OCI-LY7 (cell line): ENCODE measurements around the gene CLDN20. TPM values are rescaled to one million over a fixed set of nuclear protein-coding genes. Genes with fewer than 3 reads are reported as not detected.

Experiments
- BruUV-seq: library from RNA; stranded (reverse); fragments of 400-500 nt; replicated peaks from 2 replicates; lab custom pipeline; 2021; lab: Mats Ljungman, UMichigan
- CTCF ChIA-PET: fragments of 300-600 bp; sonication (Branson Sonifier 250); formaldehyde crosslinking; loops from one replicate; lab custom pipeline; 2022; ENCODE audit warnings: antibody characterized with exemption; ENCODE audit not compliant: unreplicated experiment; lab: Charles Lee
- POLR2A ChIA-PET: fragments of 300-600 bp; sonication (Branson Sonifier 250); formaldehyde crosslinking; loops from one replicate; lab custom pipeline; 2022; ENCODE audit warnings: antibody characterized with exemption; lab: Charles Lee
- DNase-seq: peaks from one replicate; pipeline ENCODE4 v3.0.0-alpha.2; 2015; ENCODE audit warnings: low spot score
- H2AFZ ChIP-seq: fragments of 200-600 bp; sonication (generic), shearing (Covaris generic); 2 replicates; pipeline ENCODE4 v1.6.1; 2014; ENCODE audit warnings: mild to moderate bottlenecking, antibody characterized with exemption, low read length, moderate library complexity
- H3K27ac ChIP-seq: fragments of 200-600 bp; sonication (generic); 2 replicates; pipeline ENCODE4 v1.5.1; 2014; ENCODE audit warnings: mixed run types, low read depth, mild to moderate bottlenecking, moderate library complexity, low read length, inconsistent platforms; ENCODE audit not compliant: poor library complexity, severe bottlenecking
- H3K36me3 ChIP-seq: fragments of 200-600 bp; sonication (generic); 2 replicates; pipeline ENCODE4 v1.6.1; 2014; ENCODE audit warnings: mild to moderate bottlenecking, antibody characterized with exemption, low read length, moderate library complexity, mixed read lengths; ENCODE audit not compliant: insufficient read depth
- H3K4me1 ChIP-seq: fragments of 200-600 bp; sonication (generic); 2 replicates; pipeline ENCODE4 v1.5.1; 2014; ENCODE audit warnings: mild to moderate bottlenecking, low read length; ENCODE audit not compliant: insufficient read depth, poor library complexity, severe bottlenecking
- H3K4me2 ChIP-seq: fragments of 200-600 bp; sonication (generic); 2 replicates; pipeline ENCODE4 v1.6.1; 2014; ENCODE audit warnings: mild to moderate bottlenecking, low read length
- H3K4me3 ChIP-seq: fragments of 200-600 bp; sonication (generic); 2 replicates; pipeline ENCODE4 v1.5.1; 2014; ENCODE audit warnings: mild to moderate bottlenecking, low read depth, low read length; ENCODE audit not compliant: poor library complexity, severe bottlenecking
- H3K79me2 ChIP-seq: fragments of 200-600 bp; sonication (generic); 2 replicates; pipeline ENCODE4 v1.6.1; 2016; ENCODE audit warnings: low read depth, mild to moderate bottlenecking, low read length, moderate library complexity, mixed read lengths; ENCODE audit not compliant: insufficient read depth
- H3K9me2 ChIP-seq: fragments of 200-600 bp; sonication (generic); 2 replicates; pipeline ENCODE4 v1.6.1; 2016; ENCODE audit warnings: mild to moderate bottlenecking, low read length, mixed read lengths; ENCODE audit not compliant: insufficient read depth
- H3K9me3 ChIP-seq: fragments of 200-600 bp; sonication (generic); 2 replicates; pipeline ENCODE4 v1.6.1; 2014; ENCODE audit warnings: mild to moderate bottlenecking, mixed run types, low read length, mixed read lengths
- H4K20me1 ChIP-seq: fragments of 200-600 bp; sonication (generic); 2 replicates; pipeline ENCODE4 v1.6.1; 2014; ENCODE audit warnings: mild to moderate bottlenecking, antibody characterized with exemption, low read length, moderate library complexity, mixed read lengths; ENCODE audit not compliant: insufficient read depth
- EZH2phosphoT487 ChIP-seq: fragments of 200-600 bp; sonication (generic); IDR thresholded peaks from 2 replicates; pipeline ENCODE4 v1.6.1; 2018; ENCODE audit warnings: low read depth, borderline replicate concordance, mild to moderate bottlenecking, mixed run types, antibody characterized with exemption, low read length, moderate library complexity, mixed read lengths
- intact Hi-C: fragments of 100-400 bp; cut with micrococcal nuclease; formaldehyde crosslinking; loops from one replicate; pipeline ENCODE4 v1.10.0; 2022; ENCODE audit not compliant: unreplicated experiment
- total RNA-seq, 2 experiments: library from RNA; depleted of rRNA in 1 of 2; stranded (reverse); fragments of >200 nt in 1 of 2; shearing (Covaris generic) in 1 of 2; gene quantifications; 2 replicates each; pipeline ENCODE4 v1.2.3, GENCODE V29; 2014 to 2022
- TF ChIP-seq, protein P1 (sequence below): fragments of 200-600 bp; sonication (generic); conservative IDR thresholded peaks from 2 replicates; pipeline ENCODE4 v1.5.1; 2014; ENCODE audit warnings: mild to moderate bottlenecking, antibody characterized with exemption, low read length, moderate library complexity, mixed read lengths

The CLDN20 gene
- total RNA-seq, 2 experiments from 2014 or later = not detected

DNA sequence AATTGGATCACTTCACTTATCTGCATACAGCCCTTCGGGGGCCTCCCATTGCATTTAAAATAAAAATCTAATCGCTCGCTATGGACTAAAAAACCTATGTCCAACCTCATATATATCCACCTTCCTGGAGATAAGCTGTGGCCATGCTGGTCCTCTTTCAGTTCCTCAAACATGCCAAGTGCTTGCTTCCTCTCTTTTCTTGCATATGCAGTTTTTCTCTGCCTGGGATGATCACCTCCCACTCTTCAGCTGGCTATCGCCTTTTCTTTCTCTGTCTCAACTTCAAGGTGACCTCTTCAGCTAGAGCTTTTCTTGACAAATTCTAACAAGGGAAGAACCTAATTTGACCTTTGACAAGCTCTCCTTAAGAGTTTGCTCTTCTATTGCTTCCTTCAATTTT is 56.1 kb downstream of the CLDN20 start:
- no peak for TF ChIP-seq EZH2phosphoT487
- TF ChIP-seq, protein P1, sequence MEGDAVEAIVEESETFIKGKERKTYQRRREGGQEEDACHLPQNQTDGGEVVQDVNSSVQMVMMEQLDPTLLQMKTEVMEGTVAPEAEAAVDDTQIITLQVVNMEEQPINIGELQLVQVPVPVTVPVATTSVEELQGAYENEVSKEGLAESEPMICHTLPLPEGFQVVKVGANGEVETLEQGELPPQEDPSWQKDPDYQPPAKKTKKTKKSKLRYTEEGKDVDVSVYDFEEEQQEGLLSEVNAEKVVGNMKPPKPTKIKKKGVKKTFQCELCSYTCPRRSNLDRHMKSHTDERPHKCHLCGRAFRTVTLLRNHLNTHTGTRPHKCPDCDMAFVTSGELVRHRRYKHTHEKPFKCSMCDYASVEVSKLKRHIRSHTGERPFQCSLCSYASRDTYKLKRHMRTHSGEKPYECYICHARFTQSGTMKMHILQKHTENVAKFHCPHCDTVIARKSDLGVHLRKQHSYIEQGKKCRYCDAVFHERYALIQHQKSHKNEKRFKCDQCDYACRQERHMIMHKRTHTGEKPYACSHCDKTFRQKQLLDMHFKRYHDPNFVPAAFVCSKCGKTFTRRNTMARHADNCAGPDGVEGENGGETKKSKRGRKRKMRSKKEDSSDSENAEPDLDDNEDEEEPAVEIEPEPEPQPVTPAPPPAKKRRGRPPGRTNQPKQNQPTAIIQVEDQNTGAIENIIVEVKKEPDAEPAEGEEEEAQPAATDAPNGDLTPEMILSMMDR = no peak
- ChIA-PET CTCF (no interaction called here), POLR2A (interaction anchor here (0.7 kb wide), 1 partner anchor 12 kb away, joined by 3 read pairs; no protein-coding TSS in a partner anchor)
- Histone ChIP-seq H4K20me1 (no peaks in the 10 kb centered on the region), H3K4me3 (no peak overlapping the region), H3K4me1 (peaks cover 26% of the 10 kb centered on the region), H3K9me2 (no peaks in the 10 kb centered on the region), H3K9me3 (no peaks in the 10 kb centered on the region), H3K4me2 (no peak overlapping the region), H3K79me2 (no peaks in the 10 kb centered on the region; the same call in 1 of the 2 replicates), H2AFZ (peak overlapping the region; percentile 39; the same call in 1 of the 2 replicates), H3K27ac (no peak overlapping the region), H3K36me3 (no peaks in the 10 kb centered on the region; the same call in 1 of the 2 replicates)
- intact Hi-C loops = loop anchor here (10.0 kb wide), 2 partner anchors 1235 to 1375 kb away; no protein-coding TSS in a partner anchor
- BruUV-seq = no TSS peak
- DNase-seq = peak; percentile 19

DNA sequence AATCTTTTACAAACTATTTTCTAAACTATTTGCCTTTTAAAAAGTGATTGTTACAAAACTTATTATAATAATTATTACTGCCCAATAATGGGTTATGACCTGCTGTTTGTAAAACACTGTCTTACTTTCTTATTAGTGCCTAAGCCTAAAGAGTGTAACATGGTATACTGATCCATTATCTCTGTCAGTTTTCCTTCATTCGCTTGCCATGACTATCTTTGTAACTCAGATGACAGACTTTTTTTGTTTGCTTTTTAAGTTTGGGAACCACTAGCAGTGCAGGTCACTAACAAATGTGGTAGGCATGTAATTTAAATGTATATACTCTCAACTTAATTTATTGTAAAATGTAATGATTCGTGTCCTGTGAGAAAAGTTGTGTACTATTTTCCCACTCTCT is 60.4 kb downstream of the CLDN20 start:
- Histone ChIP-seq H4K20me1 (no peaks in the 10 kb centered on the region), H3K4me1 (peaks cover 16% of the 10 kb centered on the region), H3K9me2 (no peaks in the 10 kb centered on the region), H3K79me2 (no peaks in the 10 kb centered on the region), H3K27ac (no peak overlapping the region), H3K4me2 (no peak overlapping the region), H3K4me3 (no peak overlapping the region), H2AFZ (no peak overlapping the region), H3K36me3 (no peaks in the 10 kb centered on the region), H3K9me3 (no peaks in the 10 kb centered on the region)
- DNase-seq = no peak
- ChIA-PET POLR2A (interaction anchor here (0.7 to 2.1 kb wide), 2 partner anchors 8 to 591 kb away, joined by 3 to 7 read pairs; no protein-coding TSS in a partner anchor), CTCF (no interaction called here)
- intact Hi-C loops = loop anchor here (10.0 kb wide), 1 partner anchor 1231 kb away; no protein-coding TSS in a partner anchor
- no TSS peak for BruUV-seq
- TF ChIP-seq, protein P1 = no peak
- TF ChIP-seq EZH2phosphoT487 = no peak

DNA sequence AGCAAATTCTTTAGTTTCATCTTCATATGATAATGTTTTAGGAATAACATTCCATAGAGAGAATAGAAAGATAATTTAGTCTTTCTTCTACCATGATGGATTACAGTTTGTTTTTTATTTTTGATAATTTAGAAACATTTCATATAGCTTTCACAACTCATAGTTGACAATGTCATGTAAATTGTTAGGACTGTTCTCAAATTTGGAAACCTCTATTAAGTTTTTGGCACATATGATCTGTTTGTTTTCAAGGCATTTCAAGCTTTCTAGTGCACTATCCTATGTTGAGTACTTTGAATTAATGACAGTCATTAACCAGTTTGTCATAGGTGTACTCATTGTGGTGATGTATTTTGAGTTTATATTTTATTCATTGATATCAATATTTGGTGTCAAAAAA is 61.2 kb downstream of the CLDN20 start:
- TF ChIP-seq, protein P1 = no peak
- TF ChIP-seq EZH2phosphoT487 = no peak
- no TSS peak for BruUV-seq
- no peaks in the 10 kb centered on the region for H4K20me1 ChIP-seq
- H3K27ac ChIP-seq = no peak overlapping the region
- no peaks in the 10 kb centered on the region for H3K9me2 ChIP-seq
- DNase-seq = no peak
- H3K4me3 ChIP-seq = no peak overlapping the region
- no peak overlapping the region for H3K4me2 ChIP-seq
- H3K36me3 ChIP-seq = no peaks in the 10 kb centered on the region
- intact Hi-C loops = loop anchor here (10.0 kb wide), 1 partner anchor 1230 kb away; no protein-coding TSS in a partner anchor
- no peaks in the 10 kb centered on the region for H3K9me3 ChIP-seq
- no peaks in the 10 kb centered on the region for H3K79me2 ChIP-seq
- POLR2A ChIA-PET = interaction anchor here (0.6 to 2.1 kb wide), 3 partner anchors 9 to 590 kb away, joined by 3 to 7 read pairs (median 3); no protein-coding TSS in a partner anchor
- H3K4me1 ChIP-seq = peaks cover 8% of the 10 kb centered on the region
- CTCF ChIA-PET = no interaction called here
- no peak overlapping the region for H2AFZ ChIP-seq
